ENCODE data around the gene NLRP5.

DNA sequence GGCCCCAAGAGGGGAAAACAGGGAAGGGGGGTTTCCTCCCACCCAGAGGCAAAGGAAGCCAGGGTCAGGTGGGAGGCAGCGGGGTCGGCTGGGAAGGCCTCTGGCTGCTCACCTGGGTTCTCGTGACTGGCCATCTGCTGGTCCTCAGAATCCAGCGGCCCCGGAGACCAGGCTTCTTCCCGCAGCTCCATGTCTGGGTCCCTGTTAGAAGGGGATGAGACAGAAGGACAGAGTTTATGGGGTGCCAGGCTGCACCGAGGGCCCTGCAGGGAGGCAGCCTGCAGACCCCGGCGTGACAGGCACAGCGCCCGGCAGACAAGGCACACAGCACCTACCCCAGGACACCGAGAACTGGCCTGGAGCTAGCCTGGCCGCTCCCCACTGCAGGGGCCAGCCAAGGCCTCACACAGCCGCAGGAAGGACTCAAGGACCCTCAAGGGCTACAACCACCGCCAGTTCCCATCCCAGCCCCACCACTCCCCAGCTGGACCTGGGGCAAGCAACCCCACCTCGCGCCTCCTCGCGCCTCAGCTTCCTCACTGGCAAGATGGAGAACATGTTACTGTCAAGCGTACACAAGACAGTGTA lies 116.5 kb downstream of the NLRP5 start:
- TF ChIP-seq, protein P1, sequence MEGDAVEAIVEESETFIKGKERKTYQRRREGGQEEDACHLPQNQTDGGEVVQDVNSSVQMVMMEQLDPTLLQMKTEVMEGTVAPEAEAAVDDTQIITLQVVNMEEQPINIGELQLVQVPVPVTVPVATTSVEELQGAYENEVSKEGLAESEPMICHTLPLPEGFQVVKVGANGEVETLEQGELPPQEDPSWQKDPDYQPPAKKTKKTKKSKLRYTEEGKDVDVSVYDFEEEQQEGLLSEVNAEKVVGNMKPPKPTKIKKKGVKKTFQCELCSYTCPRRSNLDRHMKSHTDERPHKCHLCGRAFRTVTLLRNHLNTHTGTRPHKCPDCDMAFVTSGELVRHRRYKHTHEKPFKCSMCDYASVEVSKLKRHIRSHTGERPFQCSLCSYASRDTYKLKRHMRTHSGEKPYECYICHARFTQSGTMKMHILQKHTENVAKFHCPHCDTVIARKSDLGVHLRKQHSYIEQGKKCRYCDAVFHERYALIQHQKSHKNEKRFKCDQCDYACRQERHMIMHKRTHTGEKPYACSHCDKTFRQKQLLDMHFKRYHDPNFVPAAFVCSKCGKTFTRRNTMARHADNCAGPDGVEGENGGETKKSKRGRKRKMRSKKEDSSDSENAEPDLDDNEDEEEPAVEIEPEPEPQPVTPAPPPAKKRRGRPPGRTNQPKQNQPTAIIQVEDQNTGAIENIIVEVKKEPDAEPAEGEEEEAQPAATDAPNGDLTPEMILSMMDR (IDR thresholded peaks at IDR 0.05; ENCODE audit: borderline replicate concordance, extremely low read depth, low read length, poor library complexity, severe bottlenecking), result no peak
- no peak for TF ChIP-seq EZH2 (IDR thresholded peaks at IDR 0.05; ENCODE audit: borderline replicate concordance, low read depth, low read length, severe bottlenecking)

Measured in DND-41 (cell line).